Measurements from ENCODE around the gene CRABP1. TPM values are rescaled to one million over a fixed set of nuclear protein-coding genes. Genes with fewer than 3 reads are reported as not detected.

The CRABP1 gene
- total RNA-seq, 1 experiment from 2014 or later, result 444 TPM

DNA sequence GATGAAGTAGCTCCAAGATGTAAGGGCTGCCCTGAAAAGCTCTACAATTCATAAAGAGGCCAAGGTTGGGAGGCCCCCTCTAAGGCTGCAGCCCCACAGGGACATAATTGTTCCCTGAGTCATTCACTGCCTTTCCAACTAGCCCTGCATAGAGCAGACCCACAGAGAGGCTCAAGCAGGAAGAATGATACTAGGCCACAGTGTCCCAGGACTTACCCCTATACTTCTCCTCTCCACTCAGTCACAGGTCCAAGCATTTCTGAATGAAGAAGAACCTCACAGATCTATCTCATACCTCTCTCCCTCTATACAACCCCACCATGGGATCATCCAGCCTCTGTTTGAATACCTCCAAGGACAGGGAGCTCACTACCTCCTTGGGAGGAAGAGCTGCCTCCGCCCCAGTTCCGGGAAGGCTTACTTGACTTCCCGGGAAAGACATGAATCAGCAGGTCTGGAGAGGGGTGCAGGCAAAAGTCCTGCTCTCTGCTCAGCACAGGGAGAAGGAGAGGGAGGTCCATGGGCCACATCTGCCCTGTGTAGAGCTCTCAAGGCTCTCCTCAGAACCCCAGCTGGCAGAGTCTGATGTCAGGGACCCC is 33.9 kb upstream of the CRABP1 start (continued):
- TF ChIP-seq FOXP1 (CRISPR knock-in tag; IDR thresholded peaks at IDR 0.05; ENCODE audit: borderline replicate concordance) (no peak), FOXK1 (CRISPR knock-in tag; IDR thresholded peaks at IDR 0.05) (no peak), JUN (CRISPR knock-in tag; IDR thresholded peaks at IDR 0.05) (no peak), ZBTB43 (CRISPR knock-in tag; IDR thresholded peaks at IDR 0.05) (no peak)
- TF ChIP-seq, protein P1, sequence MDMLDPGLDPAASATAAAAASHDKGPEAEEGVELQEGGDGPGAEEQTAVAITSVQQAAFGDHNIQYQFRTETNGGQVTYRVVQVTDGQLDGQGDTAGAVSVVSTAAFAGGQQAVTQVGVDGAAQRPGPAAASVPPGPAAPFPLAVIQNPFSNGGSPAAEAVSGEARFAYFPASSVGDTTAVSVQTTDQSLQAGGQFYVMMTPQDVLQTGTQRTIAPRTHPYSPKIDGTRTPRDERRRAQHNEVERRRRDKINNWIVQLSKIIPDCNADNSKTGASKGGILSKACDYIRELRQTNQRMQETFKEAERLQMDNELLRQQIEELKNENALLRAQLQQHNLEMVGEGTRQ (CRISPR knock-in tag; IDR thresholded peaks at IDR 0.05), result no peak

- no peak for TF ChIP-seq CREB1 (CRISPR knock-in tag; IDR thresholded peaks at IDR 0.05)
- no peak for TF ChIP-seq NFYB (CRISPR knock-in tag; conservative IDR thresholded peaks at IDR 0.05; ENCODE audit: low read depth)
- no peak for TF ChIP-seq ZNF416 (CRISPR knock-in tag; IDR thresholded peaks at IDR 0.05)
- no peak for TF ChIP-seq GABPB1 (CRISPR knock-in tag; IDR thresholded peaks at IDR 0.05)
- no peak for TF ChIP-seq TCF7 (CRISPR knock-in tag; IDR thresholded peaks at IDR 0.05; ENCODE audit: low read depth)
- no peak for TF ChIP-seq JAZF1 (CRISPR knock-in tag; IDR thresholded peaks at IDR 0.05)
- TF ChIP-seq, protein P2, sequence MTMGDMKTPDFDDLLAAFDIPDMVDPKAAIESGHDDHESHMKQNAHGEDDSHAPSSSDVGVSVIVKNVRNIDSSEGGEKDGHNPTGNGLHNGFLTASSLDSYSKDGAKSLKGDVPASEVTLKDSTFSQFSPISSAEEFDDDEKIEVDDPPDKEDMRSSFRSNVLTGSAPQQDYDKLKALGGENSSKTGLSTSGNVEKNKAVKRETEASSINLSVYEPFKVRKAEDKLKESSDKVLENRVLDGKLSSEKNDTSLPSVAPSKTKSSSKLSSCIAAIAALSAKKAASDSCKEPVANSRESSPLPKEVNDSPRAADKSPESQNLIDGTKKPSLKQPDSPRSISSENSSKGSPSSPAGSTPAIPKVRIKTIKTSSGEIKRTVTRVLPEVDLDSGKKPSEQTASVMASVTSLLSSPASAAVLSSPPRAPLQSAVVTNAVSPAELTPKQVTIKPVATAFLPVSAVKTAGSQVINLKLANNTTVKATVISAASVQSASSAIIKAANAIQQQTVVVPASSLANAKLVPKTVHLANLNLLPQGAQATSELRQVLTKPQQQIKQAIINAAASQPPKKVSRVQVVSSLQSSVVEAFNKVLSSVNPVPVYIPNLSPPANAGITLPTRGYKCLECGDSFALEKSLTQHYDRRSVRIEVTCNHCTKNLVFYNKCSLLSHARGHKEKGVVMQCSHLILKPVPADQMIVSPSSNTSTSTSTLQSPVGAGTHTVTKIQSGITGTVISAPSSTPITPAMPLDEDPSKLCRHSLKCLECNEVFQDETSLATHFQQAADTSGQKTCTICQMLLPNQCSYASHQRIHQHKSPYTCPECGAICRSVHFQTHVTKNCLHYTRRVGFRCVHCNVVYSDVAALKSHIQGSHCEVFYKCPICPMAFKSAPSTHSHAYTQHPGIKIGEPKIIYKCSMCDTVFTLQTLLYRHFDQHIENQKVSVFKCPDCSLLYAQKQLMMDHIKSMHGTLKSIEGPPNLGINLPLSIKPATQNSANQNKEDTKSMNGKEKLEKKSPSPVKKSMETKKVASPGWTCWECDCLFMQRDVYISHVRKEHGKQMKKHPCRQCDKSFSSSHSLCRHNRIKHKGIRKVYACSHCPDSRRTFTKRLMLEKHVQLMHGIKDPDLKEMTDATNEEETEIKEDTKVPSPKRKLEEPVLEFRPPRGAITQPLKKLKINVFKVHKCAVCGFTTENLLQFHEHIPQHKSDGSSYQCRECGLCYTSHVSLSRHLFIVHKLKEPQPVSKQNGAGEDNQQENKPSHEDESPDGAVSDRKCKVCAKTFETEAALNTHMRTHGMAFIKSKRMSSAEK (CRISPR knock-in tag; IDR thresholded peaks at IDR 0.05; ENCODE audit: borderline replicate concordance), result no peak
- TF ChIP-seq OVOL2 (CRISPR knock-in tag; IDR thresholded peaks at IDR 0.05; ENCODE audit: borderline replicate concordance), result no peak
- TF ChIP-seq SMAD4 (CRISPR knock-in tag; IDR thresholded peaks at IDR 0.05), result no peak
- TF ChIP-seq, protein P3, sequence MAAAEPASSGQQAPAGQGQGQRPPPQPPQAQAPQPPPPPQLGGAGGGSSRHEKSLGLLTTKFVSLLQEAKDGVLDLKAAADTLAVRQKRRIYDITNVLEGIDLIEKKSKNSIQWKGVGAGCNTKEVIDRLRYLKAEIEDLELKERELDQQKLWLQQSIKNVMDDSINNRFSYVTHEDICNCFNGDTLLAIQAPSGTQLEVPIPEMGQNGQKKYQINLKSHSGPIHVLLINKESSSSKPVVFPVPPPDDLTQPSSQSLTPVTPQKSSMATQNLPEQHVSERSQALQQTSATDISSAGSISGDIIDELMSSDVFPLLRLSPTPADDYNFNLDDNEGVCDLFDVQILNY (CRISPR knock-in tag; IDR thresholded peaks at IDR 0.05), result no peak
- TF ChIP-seq, protein P4, sequence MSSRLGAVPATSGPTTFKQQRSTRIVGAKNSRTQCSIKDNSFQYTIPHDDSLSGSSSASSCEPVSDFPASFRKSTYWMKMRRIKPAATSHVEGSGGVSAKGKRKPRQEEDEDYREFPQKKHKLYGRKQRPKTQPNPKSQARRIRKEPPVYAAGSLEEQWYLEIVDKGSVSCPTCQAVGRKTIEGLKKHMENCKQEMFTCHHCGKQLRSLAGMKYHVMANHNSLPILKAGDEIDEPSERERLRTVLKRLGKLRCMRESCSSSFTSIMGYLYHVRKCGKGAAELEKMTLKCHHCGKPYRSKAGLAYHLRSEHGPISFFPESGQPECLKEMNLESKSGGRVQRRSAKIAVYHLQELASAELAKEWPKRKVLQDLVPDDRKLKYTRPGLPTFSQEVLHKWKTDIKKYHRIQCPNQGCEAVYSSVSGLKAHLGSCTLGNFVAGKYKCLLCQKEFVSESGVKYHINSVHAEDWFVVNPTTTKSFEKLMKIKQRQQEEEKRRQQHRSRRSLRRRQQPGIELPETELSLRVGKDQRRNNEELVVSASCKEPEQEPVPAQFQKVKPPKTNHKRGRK (CRISPR knock-in tag; IDR thresholded peaks at IDR 0.05; ENCODE audit: borderline replicate concordance), result no peak
- TF ChIP-seq KAT7 (CRISPR knock-in tag; IDR thresholded peaks at IDR 0.05; ENCODE audit: borderline replicate concordance), result no peak
- TF ChIP-seq, protein P5, sequence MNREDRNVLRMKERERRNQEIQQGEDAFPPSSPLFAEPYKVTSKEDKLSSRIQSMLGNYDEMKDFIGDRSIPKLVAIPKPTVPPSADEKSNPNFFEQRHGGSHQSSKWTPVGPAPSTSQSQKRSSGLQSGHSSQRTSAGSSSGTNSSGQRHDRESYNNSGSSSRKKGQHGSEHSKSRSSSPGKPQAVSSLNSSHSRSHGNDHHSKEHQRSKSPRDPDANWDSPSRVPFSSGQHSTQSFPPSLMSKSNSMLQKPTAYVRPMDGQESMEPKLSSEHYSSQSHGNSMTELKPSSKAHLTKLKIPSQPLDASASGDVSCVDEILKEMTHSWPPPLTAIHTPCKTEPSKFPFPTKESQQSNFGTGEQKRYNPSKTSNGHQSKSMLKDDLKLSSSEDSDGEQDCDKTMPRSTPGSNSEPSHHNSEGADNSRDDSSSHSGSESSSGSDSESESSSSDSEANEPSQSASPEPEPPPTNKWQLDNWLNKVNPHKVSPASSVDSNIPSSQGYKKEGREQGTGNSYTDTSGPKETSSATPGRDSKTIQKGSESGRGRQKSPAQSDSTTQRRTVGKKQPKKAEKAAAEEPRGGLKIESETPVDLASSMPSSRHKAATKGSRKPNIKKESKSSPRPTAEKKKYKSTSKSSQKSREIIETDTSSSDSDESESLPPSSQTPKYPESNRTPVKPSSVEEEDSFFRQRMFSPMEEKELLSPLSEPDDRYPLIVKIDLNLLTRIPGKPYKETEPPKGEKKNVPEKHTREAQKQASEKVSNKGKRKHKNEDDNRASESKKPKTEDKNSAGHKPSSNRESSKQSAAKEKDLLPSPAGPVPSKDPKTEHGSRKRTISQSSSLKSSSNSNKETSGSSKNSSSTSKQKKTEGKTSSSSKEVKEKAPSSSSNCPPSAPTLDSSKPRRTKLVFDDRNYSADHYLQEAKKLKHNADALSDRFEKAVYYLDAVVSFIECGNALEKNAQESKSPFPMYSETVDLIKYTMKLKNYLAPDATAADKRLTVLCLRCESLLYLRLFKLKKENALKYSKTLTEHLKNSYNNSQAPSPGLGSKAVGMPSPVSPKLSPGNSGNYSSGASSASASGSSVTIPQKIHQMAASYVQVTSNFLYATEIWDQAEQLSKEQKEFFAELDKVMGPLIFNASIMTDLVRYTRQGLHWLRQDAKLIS (CRISPR knock-in tag; IDR thresholded peaks at IDR 0.05; ENCODE audit: borderline replicate concordance), result no peak
- Mint-ChIP-seq H3K4me1 (peaks cover 15% of the 10 kb centered on the region), H3K9me3 (no peaks in the 10 kb centered on the region), H3K27me3 (ENCODE audit: low read depth) (no peaks in the 10 kb centered on the region), H3K36me3 (no peaks in the 10 kb centered on the region), H3K4me3 (no peak overlapping the region), H3K27ac (no peak overlapping the region)
- ATAC-seq (no peak), DNase-seq (ENCODE audit: low spot score) (no peak)
- ChIA-PET CTCF (interaction anchor here (0.6 to 2.7 kb wide), 20 partner anchors 8 to 443 kb away, joined by 3 to 34 read pairs (median 4); partner anchors contain the start of genes CHRNA5, IREB2 and SKIC8), POLR2A (interaction anchor here (0.5 kb wide), 1 partner anchor 104 kb away, joined by 3 read pairs; no protein-coding TSS in a partner anchor)
Observed at GRCh38 chr15:78307976-78308375, 32.2 kb upstream of the CRABP1 start.
